Measurements from ENCODE around the gene C1GALT1. TPM values are rescaled to one million over a fixed set of nuclear protein-coding genes. Genes with fewer than 3 reads are reported as not detected.
A peak's percentile ranks its signal among the peaks of the same experiment; 100 is the strongest.

C1GALT1 gene
- total RNA-seq, 1 experiment from 2014 or later: 555 TPM

DNA sequence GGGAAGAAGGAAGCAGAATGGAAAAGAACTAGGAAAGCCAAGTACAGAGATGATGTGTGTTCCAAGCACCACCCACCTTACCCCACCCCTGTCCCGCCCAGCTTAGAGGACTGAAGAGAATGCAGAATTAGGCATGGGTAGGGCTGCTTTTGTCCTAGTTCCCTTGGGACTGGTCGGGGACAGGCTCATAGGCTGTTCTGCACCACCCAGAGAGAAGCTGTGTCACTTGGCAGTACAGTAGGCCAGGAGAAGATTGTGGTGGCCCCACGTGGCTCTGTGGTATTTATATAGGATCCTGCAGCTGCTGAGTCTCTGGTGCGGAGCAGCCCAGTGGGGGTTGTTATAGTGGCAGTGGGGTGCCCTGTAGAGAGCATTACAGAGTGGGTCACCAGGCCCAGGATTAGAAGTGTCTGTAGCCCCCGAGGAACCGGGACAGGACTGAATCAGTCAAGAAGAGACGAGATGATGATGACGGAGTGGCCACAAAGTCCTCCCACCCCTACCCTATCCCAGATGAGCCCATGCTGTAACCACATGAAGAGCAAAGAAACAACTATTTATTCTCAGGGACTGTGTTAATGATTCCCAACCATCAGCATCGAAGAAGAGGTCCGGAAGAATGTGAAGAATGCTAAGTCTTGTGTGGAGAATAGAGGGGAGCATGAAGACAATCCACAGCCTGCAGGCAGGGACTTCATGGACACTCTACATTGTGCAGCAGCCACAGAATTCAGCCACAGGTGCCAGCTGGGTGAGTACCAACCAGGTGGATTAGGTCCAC lies 88.9 kb downstream of the C1GALT1 start:
- DNase-seq (ENCODE audit: low read depth): no peak

DNA sequence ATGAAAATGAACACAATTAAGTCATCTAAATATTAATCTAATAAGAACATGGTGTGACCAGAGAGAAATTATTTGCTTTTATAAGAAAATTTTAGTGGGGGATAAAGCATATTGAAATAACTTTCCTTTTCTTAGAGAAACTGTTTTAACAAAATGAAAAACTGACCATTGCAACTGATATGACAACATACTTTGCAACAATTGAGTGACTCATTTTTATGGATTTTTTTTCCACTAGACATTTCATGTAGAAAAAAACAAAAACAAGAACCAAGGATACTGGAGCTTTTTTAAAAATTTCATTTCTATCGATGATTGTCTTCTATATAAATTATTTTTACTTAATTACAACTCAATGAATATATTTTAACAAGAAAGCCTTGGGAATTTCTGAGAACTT lies 90.0 kb downstream of the C1GALT1 start:
- peak; percentile 41 for DNase-seq (ENCODE audit: low read depth)

DNA sequence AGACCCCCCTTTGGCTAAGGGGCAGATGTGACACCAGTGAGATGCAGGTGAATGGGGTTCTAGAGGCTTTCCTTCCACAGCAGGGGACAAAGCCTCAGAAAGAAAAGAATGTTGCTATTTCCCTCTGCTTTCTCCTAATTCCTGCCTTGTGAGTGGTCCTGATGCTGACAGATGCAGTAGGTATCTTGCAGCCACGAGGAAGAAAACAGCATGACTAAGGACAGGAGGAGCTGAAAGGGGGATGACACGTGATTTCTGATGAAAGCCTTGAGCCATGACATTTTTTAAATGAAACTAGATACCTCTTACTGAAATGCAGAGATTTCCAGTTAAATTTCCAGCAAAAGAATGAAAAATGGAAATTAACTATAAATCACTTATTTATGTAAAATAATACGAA lies 92.4 kb downstream of the C1GALT1 start:
- DNase-seq (ENCODE audit: low read depth): peak; percentile 76

DNA sequence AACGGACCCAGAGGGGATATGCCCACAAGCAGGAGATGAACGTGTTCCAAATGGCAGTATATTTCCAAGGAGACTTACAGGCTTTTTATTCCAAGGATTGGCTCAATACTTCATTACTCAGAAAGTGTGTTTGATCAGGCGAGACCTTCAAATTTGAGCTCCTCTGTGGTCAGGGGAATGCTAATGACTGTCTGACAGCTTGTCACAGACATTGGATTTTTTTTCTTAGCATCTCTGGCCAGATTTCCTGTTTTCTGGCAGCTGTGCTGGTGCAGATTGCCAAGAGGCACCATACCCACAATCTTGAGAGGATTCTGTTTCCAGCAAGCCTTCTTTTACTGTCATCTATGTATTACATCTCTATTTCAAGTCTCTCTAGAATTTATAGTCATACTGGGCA lies 93.8 kb downstream of the C1GALT1 start:
- no peak for DNase-seq (ENCODE audit: low read depth)

DNA sequence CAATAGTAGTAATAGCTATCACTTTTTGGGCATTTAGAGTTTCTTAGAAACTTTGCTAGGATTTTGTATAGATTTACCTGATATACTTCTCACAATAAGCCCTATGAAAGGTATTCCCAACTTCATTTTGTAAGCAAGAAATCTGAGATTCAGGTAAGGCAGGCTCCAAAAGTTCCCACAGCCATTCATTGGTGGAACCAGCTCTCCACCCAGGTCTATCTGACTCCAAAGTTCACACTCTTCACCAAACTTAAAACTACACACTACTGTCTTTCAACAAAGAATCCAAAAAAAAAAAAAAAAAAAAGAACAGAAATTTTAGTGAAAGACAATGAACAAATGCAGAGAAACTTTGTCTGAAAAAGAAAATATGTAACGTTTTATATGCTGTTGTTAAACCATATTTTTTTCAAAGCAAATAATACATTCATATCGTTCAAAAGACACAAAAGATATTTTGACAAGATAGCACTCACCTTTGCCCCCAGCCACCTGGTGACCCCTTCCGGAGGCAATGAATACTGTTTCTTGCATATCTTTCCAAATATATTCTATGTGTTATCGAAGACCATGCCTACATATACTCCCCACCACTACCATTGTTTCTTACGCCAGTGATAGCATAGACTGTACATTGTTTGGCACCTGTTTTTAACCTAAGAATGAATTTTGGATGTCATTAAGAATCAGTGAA lies 108.2 kb downstream of the C1GALT1 start:
- no peak for DNase-seq (ENCODE audit: low read depth)

DNA sequence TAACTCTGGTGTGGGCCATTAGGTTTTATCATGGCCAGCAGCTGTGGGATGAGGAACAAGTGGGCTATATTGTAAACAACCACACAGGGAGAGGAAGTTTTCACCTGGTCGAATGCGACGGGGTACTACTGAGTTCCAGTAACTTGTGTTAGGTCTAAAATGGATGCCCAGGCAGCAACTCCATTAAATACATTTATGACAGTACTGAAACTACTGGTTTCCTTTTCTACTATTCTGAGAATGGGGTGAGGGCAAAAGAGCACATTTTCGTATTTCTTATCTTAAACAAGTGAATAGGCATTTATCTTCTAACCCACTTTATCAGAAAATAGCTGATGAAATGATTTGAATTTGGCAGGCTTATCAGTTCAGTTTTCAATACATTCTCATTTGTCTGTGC lies 109.7 kb downstream of the C1GALT1 start:
- no peak for DNase-seq (ENCODE audit: low read depth)

DNA sequence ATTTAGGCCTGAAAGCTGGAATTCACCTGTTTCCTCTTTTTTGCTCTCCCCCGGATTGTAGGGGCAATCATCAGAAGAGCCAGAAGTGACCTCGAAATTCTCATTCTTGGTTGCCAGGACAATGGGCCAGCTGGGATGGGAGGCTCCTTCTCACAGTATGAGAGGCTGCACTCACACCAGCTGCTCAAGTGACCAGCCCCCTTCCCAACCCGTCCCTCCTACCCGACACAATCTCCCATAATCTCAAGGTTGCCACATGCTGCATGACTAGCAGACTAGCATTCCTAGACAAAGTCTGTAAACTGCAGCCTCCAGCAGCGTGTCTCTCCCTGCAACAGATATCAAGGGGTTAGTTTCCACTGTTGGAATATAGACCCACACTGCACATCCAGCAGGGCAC lies 110.3 kb downstream of the C1GALT1 start:
- DNase-seq (ENCODE audit: low read depth): no peak

DNA sequence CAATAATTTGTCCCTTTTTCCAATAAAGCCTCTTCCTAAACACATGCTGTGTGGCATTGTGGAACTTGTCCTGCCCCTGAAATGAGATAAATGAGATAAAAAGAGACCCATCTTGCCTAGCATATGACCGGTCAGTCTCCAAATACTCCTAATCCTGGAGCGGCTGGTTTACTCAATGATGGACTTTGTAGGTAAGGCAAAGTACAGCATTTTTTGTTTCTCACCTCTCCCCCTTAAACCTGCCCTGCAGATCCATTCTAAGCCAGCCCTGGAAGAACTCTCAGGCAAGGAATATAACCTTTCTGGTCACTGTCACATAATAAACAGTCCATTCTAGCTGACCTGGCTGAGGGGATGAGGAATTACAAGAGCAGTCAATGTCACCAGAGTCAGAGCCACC lies 110.7 kb downstream of the C1GALT1 start:
- DNase-seq (ENCODE audit: low read depth): no peak

DNA sequence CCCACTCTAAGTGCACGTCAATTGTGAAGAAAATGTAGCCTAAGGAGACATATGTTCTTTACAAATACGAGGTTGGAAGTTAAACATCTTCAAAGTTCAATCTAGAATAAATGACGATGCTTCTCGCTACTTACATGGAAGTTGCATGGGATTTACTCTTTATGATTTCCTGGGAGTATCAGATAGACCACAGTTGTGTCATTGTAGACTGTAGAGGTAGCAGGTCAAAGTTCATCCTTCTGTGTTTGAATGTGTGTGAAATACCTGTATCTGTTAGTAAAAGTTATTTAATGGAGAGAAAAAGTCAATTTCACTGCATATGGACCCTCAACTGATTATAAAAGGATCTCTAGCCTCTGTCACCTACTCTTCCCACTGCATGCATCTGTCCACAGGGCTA lies 112.6 kb downstream of the C1GALT1 start:
- no peak for DNase-seq (ENCODE audit: low read depth)
